SKM-1 (cell line): ENCODE results near the gene ZSWIM3.
"Not testable (repeated sequence)": the region's sequence is repeated elsewhere in the genome, so short reads cannot be mapped to it uniquely, and the experiment has no call there.

Experiments
- DNase-seq: peaks from one replicate; lab custom pipeline; 2025; ENCODE audit not compliant: unreplicated experiment; lab: John Stamatoyannopoulos, UW

ZSWIM3 gene

DNA sequence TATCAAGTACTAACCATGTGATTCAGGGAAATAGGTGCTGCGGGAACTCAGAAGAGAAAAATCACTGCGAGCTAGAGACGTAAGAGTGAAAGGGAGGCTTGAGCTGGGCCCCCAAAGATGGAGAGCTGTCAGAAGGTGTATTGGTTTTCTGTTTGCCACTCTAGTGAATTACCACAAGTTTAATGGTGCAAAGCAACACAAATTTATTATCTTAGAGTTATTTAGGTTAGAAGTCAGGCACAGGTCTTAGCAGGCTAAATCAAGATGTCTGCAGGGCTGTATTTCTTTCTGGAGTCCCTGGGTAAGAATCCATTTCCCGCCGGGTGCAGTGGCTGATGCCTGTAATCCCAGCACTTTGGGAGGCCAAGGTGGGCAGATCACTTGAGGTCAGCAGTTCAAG lies 2.5 kb downstream of the ZSWIM3 start:
- DNase-seq: no peak

DNA sequence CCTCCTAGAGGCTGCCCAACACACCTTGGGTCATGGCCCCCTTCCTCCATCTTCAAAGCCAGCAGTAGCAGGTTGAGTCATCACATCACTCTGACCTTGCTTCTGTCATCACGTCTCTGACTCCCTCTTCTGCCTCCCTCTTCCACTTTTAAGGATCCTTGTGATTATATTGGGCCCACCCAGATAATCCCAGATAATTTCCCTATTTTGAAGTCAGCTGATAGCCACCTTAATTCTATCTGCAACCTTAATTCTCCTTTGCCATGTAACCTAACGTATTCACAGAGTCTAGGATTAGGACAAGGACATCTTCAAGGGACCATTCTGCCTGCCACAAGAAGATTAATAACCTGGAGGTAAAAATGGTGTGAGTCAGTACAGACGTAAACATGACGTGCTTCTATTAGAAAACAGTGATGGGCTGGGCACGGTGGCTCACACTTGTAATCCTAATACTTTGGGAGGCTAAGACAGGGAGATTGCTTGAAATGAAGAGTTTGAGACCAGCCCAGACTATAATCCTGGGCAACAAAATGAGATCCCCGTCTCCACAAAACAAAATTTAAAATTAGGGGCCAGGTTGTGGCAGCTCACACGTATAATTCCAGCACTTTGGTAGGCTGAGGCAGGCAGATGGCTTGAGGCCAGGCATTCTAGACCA lies 3.3 kb downstream of the ZSWIM3 start:
- no peak for DNase-seq

DNA sequence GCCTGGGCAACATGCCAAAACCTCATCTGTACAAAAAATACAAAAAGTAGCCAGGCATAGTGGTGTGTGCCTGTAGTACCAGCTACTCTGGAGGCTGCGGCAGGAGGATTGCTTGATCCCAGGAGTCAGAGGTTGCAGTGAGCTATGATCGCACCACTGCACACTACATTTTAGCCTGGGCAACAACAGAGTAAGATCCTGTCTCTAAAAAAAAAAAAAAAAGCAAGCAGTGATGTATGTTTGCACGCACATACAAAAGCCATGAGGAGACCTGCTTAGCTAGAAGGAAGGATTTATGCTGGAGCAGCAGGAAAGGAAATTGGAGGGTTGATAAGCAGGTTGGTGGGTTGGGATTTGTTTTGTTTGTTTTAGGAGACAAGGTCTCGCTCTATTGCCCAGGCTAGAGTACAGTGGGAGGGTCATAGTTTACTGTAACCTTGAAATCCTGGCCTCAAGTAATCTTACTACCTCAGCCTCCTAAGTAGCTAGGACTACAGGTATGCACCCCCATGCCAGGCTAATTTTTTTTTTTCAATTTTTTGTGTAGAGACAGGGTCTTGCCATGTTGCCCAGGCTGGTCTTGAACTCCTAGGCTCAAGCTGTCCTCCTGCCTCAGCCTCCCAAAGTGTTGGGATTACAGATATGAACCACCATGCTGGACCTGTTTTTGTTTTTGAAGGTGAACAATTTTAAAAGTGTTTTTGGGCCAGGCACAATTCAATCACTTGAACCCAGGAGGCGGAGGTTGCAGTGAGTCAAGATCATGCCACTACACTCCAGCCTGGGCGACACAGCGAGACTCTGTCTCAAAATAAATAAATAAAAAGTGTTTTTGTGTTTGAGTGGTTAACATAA lies 4.0 kb downstream of the ZSWIM3 start:
- no peak for DNase-seq

DNA sequence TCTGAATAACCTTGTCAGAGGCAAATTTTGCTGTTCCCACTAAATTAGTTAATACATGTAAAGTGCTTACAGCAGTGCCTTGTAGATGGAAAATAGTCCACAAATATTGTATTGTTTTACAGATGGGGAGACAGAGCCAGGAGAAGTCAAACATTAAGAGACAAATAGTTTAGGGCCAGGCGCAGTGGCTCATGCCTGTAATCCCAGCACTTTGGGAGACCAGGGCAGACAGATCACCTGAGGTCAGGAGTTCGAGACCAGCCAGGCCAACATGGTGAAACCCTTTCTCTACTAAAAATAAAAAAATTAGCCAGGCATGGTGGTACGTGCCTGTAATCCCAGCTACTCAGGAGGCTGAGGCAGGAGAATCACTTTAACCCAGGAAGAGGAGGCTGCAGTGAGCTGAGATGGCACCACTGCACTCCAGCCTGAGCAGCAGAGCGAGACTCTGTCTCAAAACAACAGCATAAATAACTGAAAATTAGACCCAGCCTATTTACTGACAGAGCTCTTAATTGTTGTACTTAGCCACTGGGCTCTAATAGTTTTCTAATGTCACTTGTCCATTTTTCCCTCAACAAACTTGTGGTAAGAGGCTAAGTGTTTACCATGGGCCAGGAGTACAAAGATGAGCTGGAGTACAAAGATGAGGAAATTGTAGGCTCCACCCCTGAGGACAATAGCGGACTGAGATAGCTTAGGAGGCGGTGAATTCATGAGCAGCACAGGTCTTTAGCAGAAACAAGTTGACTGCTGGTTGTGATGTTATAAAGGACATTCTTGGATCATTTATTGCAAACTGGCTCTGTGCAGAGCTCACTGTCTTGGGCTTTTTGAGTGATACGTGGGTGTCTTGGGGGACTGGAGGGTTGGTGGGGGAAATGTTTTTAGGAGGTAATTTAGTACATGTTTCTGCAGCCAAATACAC lies 6.4 kb downstream of the ZSWIM3 start:
- no peak for DNase-seq

DNA sequence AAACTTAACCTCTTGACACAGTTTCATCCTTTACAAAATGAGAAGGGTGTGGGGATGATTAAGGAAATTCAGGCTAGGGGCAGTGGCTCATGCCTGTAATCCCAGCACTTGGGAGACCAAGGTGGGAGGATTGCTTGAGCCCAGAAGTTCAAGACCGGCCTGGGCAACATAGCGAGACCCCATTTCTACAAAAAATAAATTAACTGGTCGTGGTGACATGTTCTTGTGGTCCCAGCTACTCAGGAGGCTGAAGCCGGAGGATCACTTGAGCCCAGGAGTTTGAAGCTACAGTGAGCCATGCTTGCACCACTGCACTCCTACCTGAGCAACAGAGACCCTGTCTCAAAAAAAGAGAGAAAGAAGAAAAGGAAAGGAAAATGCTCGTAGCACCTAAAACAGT lies 9.0 kb downstream of the ZSWIM3 start:
- no peak for DNase-seq

DNA sequence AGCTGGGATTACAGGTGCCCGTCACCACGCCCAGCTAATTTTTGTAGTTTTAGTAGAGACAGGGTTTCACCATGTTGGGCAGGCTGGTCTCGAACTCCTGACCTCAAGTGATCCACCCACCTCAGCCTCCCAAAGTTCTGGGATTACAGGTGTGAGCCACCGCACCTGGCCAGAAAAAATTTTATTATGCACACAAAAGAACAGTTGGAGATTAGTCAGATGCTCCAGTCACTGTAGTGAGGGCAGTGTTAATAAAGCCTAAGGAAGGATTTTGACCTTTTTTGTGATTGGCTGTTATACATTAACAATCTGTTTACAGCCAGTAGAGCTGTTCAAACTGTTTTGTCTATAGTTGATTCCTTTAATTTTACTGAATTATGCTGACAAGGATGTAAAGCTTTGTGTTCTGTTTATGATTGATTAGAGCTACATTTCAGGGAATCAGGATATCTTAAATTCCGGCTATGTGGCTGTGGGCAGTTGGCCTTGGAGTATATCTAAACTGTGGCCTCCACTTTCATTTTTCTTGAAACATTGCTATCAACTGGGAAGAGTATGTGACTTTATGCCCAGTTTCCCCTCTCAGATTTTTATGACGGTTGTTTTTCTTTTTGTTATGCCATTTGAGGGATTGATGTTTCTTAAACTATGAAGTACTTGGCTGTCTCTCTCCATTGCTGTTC lies 9.9 kb downstream of the ZSWIM3 start:
- DNase-seq: no peak

DNA sequence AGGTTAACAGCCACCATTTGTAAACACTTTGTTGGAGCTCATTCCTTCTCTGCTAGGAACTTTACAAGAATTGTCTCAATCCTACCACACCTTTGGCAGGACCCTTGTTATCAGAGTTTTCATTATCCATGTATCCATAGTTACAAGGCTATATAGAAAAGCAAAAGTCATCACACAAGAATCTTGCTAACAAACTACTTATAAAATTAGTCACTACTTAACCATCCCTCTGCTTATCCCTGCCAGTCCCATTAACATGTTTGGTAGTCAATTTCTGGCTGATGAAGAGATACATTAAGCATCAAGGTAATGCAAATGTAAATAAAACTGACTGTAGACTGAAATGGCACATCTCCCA lies 10.4 kb downstream of the ZSWIM3 start:
- DNase-seq: no peak

DNA sequence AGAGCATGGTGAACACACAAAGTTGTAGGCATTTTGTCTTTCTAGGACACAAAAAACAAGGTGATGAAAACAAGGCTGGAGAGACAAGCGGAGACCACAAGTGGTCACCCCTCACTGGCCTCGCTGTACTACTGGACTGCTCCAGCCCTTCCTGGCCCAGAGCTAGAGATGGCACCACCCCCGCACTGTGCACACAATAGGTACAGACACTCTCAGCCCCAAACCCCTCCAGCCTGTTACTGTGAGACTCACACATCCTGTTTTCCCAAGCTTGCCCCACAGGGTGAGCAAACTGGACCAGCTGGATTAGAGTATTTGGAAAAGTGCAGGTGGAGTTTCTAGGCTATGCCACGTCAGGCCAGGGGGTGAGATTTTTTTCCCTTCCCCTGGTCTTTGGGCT lies 15.2 kb downstream of the ZSWIM3 start:
- no peak for DNase-seq

DNA sequence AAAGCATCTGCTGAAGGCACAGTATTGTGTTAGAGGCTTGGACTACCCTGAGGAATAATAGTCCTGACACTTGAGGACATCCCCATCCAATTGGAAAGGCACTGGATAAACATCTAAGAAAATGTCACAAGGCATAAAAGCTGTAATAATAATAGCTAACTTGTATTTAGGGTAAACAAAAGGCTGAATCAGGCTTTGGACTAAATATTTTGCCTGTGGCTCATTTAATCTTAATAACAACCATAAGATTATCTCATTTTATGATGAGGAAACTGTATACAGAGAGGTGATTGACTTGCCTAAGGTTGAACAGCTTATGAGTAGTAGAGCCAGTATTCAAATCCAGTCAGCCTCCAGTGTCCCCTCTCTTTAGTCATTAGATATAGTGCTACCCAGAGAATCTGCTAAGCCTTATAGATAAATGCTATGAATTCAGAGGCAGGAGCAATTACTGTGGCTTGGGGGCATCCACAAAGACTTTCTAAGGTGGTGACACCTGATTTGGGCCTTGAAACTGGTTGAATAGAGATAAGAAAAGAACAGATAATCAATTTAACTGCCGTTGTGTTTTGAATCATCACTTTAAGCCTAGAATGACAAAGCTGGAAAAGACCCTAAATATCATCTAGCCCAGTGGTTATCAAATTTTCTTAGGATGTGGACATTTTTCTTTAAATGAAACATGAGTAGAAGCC lies 16.1 kb downstream of the ZSWIM3 start:
- no peak for DNase-seq

DNA sequence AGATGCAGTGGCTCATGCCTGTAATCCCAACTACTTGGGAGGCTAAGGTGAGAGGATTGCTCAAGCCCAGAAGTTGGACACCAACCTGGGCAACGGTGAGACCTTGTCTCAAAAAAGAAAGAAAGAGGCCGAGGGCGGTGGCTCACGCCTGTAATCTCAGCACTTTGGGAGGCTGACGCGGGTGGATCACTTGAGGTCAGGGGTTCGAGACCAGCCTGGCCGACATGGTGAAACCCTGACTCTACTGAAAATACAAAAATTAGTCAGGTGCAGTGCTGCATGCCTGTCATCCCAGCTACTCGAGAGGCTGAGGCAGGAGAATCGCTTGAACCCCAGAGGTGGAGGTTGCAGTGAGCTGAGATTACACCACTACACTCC lies 16.7 kb downstream of the ZSWIM3 start:
- not testable (repeated sequence) for DNase-seq

DNA sequence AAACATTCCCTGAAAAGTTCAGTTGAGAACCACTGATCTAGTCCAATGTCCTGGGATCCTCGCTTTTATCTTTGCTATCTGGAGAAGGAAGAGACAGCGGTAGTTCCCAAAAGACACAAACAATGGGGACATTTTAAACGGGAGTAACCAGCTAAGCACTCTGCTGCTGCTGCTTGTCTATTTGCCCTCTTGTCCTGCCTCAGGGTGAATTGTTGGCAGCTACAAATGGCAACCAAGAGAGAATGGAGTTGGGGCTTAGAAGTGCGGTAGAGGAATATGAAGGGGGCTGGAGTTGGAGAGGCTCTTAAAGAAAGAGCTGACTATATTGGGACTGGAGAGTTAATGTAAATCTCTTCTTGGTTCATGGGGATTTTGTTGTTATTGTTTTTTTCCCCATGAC lies 17.2 kb downstream of the ZSWIM3 start:
- DNase-seq: no peak

DNA sequence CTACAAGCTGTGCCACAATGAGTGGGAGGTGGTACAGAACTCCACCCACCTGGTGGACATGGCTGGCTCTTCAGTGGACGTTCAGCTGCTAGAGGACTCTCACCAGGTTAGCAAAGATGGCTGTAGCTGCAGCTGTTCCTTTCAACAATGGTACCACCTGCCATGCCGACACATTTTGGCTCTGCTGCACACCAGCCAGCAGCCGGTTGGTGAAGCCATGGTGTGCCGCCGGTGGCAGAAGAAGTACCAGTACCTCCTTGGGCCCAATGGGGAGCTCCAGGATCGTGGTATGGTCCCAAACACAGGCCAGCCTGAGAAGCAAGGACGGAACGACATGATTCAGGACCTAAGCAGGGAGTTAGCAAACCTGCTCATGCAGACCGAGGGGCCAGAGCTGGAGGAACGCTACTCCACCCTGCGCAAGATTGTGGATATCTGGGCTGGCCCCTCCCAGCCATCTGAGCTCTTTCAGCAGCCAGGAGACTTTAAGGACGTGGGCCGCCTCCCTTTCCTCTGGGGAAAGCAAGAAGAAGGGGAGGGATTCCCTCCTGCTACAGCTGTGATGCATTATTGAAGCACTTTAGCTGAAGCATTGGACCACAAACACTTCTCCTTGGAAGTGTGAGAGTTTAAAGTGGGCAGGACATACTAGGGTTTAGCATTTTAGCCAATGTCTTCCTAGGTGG lies 20.8 kb downstream of the ZSWIM3 start:
- no peak for DNase-seq

DNA sequence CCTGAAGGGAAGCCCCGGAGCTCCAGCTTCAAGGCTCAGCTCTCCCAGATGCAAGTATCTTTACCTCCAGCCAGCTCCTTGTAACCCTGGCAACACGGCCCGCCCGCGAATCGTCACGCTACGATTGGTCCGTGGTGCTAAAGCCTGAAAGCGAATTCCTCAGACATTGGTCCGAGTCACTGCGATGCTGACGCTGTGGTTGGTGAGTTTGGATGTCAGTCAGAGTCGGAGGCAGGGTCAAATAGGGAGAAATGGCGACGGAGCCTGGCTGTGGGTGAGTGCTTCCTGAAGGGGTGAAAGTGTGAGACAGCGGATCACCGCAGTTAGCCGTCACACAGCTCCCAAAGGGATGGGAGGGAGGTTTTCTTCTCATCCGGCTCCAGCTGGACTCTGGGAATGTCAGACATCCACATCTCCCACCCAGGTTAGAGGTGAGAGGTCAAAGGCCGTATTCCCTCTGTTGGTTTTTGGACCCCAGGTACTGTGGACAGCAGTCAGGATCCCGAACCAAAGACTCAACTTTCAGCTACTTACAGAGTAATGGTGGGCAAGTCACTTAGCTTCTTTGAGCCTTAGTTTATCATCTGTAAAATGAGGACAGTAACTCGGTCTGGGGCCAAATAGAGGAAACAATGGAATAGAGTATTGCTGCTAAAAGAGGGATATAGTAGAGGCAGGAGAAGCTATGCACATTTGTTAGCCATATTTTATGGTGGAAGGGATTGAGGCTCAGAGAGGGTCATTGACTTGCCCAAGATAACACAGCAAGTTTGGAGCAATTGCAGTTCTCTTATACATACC lies 23.8 kb downstream of the ZSWIM3 start, which contains the start of gene ZSWIM1:
Gene ZSWIM1 (plus strand): TSS at position 240 of the 801 bp plus-strand sequence. CDS start 1,366 bp downstream, outside the sequence.
- DNase-seq: peak; percentile 93

DNA sequence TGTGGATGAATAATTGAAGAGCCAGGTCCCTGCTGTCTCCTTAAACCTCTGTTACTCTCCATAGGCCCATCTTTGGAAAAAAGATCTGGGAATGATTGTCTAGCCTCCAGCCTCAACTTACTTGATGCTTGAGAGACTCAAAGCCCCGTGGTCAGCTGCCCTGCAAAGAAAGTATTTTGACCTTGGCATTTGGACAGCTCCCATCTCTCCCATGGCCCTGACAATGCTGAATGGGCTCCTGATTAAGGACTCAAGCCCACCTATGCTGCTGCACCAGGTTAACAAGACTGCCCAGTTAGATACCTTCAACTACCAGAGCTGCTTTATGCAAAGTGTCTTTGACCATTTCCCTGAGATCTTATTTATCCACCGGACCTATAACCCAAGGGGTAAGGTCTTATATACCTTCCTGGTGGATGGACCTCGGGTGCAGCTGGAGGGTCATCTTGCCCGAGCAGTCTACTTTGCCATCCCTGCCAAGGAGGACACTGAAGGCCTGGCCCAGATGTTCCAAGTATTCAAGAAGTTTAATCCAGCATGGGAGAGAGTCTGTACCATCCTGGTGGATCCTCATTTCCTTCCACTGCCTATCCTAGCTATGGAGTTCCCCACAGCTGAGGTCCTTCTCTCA lies 25.2 kb downstream of the ZSWIM3 start:
- no peak for DNase-seq

DNA sequence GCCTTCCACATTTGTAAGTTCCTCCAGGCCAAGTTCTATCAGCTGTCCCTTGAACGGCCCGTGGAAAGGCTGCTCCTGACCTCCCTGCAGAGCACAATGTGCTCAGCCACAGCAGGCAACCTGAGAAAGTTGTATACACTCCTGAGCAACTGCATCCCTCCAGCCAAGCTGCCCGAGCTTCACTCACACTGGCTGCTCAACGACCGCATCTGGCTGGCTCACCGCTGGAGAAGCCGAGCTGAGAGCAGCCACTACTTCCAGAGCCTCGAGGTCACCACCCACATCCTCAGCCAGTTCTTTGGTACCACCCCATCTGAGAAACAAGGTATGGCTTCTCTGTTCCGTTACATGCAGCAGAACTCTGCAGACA lies 25.7 kb downstream of the ZSWIM3 start:
- DNase-seq: no peak

DNA sequence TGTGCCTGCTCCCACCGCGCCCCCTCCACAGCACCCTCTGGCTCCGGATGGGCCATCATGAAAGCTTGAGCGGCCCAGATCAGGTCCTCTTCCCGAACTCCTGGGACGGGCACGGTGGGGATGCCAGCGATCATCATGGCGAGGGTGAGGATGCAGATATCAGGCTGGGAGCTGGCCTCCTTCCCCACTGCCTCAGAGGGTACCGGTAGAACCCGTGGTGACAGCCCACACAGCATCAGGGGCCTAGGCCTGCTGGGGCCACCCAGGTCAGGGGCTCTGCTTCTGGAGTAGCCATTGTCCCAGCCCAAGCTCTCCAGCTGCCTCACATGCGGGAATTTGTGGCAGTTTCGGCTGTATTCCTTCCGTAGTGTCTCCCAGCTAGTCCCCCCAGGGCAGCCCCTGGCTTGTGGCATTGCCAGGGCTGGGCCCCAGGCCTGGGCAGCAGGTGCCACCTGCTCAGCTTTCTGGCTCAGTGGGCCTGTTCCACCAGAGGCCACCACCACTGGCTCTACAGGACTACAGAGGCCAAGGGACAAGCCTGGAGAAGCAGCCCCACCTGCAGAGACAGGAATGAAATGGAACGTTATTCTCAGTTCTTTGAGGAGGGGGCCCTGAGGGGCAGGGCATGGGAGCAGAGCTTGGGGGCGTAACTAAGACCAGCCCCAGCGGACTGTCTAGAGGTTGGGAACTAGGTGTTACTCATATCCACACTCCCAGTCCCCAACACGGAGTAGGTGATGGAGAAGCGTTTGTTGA lies 29.4 kb downstream of the ZSWIM3 start:
- no peak for DNase-seq

DNA sequence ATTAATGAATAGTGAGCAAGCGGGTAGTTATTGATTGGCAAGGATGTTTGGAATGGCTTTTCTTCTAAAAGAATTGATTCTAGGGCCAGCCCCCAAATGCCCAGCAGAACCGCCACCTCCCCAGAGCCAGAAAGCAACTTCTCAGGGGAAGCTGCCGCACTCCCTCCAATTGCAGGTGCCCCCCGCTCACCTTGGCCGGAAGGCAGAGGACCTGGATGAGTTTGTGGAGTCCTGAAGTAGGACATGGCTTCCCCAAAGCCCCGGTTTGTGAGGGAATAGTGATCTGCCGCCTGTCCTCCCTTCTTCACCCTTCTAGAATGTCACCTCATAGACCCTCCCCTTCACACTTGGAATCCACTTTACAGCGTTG lies 29.9 kb downstream of the ZSWIM3 start, which contains the start of gene SPATA25:
Gene SPATA25 (minus strand): TSS at position 277 of the 370 bp plus-strand sequence. CDS start 32 bp downstream, at position 245.
- no peak for DNase-seq

DNA sequence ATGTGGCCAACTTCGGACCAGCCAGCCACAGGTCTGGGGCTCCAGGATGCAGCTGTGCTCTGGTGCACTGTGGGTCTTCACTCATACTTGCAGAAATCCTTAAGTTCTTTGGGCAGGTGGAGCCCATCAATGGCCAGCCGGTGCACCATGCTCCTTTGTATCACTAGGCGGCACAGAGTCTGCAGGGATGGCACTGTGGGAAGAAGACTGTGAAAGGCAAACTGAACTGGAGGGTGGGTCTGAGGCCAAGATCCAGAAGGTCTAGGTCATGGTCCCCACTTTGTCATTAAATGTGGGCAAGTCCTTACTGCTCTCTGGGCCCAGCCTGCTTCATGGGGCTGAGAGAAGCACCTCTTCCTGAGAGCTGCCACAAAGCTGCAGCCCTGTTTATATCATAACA lies 31.3 kb downstream of the ZSWIM3 start:
- DNase-seq: no peak
